Stimulated activated CD4-positive, alpha-beta T cell treated with anti-CD3 and anti-CD28 coated beads, Interleukin-4, amount 100 ng/mL, for 4 hours (primary cell): ENCODE measurements around the gene PFKFB3.
"Not testable (repeated sequence)": the region's sequence is repeated elsewhere in the genome, so short reads cannot be mapped to it uniquely, and the experiment has no call there.

Experiments used
- DNase-seq, 2 experiments: peaks; one replicate each; pipeline ENCODE4 v3.0.0-alpha.2; 2020

Gene PFKFB3

DNA sequence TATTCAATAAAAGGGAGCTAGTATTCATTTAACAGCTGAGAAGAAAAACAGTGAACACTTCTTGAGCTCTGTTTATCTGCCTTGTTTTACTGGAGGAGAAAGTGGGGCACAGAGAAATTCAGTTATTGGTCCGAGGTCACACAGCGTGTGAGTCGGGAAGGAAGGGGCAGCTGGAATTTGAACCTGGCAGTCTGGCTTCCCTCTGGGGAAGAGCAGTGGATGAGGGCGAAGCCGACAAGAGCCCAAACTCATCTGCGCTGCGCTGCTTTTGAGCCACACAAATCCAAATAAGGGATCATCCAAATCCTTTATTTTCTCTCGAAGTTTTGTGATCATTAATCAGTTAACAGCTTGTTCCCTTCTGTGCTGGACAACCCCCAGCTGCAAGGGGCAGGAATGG lies 23.7 kb upstream of the PFKFB3 start:
- DNase-seq: no peak

- no peak for DNase-seq
Observed at GRCh38 chr10:6180480-6181110, 22.1 kb upstream of the PFKFB3 start.

GRCh38 chr10:6181249-6181648 lies 21.5 kb upstream of the PFKFB3 start:
- no peak for DNase-seq

- DNase-seq: no peak
Observed at GRCh38 chr10:6182454-6183098, 20.2 kb upstream of the PFKFB3 start.

DNA sequence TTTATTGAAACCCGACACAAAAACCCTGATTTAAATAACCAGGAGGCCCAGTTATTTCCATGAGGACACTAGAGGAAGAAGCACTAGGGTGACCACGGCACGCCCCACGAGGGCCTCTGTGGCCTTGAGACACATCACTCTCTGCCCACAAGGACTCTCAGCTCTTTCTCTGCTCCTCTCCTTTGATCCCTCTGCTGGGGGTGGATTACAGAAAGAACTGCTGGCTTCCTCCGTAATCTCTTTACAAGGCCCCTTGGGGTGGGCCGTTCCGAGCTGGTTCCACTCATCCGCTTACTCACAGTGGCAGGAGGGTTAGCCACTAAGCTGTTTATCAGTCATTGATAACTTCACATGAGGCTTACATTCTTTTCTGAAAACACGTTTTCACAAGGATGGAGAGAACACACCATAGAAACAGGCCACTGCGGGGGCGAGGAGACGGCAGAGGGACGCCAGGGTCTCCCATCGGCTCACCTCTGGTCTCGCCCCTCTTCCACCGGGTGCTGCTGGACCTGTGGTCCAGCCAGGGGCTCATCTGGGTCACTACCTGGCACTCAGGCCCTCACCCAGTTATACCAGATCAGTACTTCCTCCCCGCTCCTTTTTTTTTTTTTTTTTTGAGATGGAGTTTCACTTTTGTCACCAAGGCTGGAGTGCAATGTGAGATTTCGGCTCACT lies 17.6 kb upstream of the PFKFB3 start:
- no peak for DNase-seq

DNA sequence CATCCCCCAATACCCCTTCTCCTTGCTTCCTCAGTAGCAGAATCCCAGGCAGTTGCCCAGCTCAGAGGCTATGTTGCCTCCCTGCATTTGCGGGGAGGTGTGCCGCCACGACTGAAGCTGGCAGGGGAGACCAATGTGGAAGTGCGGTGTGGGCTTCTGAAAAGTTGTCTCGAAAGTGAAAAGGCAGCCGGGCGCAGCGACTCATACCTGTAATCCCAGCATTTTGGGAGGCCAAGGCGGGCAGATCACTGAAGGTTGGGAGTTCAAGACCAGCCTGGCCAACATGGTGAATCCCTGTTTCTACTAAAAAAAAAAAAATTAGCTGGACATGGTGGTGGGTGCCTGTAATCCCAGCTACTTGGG lies 15.9 kb upstream of the PFKFB3 start:
- no peak for DNase-seq

- no peak for DNase-seq
Observed at GRCh38 chr10:6187278-6187677, 15.5 kb upstream of the PFKFB3 start.

- not testable (repeated sequence) for DNase-seq
Observed at GRCh38 chr10:6190033-6190432, 12.7 kb upstream of the PFKFB3 start.

- no peak for DNase-seq
Observed at GRCh38 chr10:6191147-6191546, 11.6 kb upstream of the PFKFB3 start.

DNA sequence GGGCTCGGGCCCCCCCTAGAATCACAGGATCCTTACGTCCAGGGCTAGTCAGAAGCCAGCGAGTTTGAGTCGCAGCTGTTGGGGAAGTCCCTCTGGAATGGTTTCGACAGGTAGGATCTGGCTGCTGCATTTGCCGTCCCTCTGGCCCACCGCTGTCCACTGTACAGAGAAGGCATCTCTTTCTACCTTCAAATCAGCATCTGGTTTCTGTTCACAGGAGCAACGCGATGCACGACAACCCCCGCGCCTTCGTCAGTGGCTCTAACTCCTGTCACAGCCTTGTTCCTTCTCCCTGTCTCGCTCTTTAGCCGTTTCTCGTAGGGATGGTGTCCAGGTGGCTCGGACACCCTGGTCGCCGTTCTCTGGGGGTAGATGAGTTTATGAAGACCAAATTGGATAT lies 11.2 kb upstream of the PFKFB3 start:
- DNase-seq: no peak

- DNase-seq: not testable (repeated sequence)
Observed at GRCh38 chr10:6193342-6193741, 9.4 kb upstream of the PFKFB3 start.

DNA sequence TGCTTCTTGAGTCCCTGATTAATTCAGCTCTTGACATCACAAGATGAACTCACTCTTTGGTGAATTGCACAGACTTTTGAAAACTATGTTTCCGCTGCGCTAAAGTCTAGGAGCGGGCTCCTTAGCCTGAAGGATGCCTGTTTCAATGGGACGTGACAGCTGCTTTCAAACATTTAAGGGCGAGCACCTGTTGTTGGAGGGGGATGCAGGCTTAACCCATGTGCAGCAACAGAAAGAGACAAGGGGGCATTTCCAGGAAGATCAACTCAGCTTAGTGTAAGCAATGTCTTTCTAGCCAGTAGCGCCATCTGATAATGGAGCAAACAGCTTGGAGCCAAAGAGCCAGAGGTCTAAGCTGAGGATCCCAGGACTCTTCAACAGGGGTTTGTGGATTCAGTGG lies 8.4 kb upstream of the PFKFB3 start:
- DNase-seq: no peak

GRCh38 chr10:6195376-6195775 lies 7.4 kb upstream of the PFKFB3 start:
- DNase-seq: no peak

DNA sequence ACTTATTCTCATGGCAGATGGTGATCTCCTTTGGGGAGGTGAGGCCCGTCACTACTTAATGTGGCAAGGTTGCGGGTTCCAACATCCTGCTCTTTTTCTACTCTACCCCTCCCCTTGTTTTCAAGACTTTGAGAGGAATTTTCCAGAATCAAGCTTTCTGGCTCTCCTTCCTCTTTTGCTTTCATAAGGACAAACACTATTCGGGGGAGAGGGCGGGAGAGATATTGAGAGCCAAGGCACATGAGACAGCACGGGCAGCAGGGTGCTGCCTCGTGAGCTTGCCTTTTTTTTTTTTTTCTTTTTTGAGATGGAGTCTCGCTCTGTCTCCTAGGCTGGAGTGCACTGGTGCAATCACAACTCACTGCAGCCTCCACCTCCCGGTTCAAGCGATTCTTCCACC lies 6.9 kb upstream of the PFKFB3 start:
- no peak for DNase-seq

DNA sequence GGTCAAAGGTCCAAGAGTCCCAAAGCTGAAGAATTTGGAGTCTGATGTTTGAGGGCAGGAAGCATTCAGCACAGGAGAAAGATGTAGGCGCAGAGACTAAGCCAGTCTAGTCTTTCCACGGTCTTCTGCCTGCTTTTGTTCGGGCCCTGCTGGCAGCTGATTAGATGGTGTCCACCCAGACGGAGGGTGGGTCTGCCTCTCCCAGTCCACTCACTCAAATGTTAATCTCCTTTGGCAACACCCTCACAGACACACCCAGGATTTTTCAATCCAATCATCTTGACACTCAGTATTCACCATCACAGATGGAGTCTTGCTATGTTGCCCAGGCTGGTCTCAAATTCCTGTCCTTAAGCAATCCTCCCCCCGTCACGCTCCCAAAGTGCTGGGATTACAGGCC lies 6.2 kb upstream of the PFKFB3 start:
- DNase-seq: not testable (repeated sequence)

GRCh38 chr10:6197321-6197720 lies 5.4 kb upstream of the PFKFB3 start:
- DNase-seq: no peak

DNA sequence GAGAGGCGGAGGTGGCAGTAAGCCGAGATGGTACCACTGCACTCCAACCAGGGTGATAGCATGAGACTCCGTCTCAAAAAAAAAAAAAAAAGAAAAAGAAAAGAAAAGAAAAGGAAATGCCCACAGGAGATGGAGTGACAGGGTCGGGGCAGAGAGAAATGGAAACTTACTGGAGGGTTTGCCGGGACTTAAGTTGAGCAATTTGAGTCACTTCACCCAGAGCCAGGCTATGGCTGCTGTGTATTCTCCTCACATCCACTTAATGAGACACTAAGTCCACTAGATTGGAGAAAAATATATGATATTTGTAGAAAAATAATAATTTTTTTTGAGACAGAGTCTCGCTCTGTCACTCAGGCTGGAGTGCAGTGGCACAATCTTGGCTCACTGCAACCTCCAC lies 4.6 kb upstream of the PFKFB3 start:
- DNase-seq: no peak

DNA sequence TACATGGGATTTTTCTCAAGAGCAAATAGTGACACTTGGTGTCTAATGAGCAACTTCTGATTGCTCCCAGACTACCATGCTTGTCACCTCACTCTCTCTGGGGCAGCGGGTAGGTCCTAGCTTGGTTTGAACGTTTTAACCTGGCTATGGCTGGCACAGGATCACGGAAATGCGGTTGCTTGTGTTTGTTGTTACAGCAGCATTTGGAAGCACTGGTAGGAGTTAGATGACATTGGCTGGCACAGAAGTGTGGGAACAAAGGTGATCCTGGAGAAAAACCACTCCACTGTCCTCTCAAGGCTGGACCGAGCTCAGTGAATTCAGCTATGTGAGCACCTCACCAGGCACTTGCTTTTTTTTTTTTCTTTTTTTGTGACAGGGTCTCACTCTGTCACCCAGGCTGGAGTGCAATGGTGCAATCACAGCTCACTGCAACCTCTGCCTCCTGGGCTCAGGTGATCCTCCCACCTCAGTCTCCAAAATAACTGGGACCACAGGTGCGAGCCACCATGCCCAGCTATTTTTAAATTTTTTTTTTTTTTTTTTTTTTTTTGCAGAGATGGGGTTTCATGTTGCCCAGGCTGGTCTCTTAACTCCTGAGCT lies 3.5 kb upstream of the PFKFB3 start:
- no peak for DNase-seq

DNA sequence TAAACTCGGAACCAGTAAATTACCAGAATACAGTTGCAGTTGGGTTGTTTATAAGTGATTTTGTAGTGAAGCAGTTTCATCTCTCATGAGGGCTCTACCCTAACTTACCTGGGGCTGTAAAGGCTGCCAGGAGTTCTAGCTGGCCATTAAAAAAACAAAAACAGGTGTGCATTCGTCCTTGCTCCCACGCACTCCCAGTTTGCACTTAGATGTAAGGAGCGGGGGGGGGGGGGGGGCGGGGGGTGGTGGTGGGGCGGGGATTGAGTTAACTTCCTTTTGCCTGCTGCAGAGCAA lies 2.3 kb upstream of the PFKFB3 start:
- no peak for DNase-seq

DNA sequence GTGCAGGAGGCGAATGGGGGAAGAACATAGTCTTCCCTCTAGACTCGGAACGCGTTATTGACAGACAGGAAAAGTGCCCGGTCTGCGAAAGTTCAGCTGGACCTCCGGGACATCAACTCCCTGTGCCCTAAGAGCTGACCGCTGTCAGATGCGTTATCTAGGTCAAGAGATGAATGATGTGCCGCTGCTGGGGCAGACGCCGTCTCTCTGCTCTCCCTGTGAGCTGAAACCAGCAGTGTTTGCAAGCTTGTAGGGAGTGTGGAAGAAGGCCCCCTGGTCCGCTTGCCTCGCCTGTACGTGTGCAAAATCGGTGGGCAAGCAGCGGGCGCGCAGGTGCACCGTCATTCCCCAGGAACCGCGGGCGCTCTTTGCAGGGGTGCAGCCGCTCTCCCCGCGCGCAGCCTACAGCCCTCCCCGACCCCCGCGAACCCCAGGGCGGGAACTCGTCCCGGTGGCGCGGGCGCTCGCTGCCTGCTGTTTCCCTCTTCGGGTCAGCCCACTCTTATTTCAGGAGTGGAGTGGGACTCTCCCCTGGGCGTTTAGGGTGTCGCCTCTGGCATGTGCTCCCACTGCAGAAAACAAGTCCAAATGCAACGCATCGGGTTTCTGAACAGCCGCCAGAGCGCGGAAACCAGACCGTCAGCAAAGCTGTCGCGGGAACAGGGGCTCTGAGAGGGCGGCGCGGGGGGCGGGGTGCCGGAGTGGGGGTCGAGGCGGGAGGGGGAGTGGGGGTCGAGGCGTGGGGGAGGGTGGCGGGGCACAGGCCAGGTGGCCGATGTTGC lies 1.8 kb upstream of the PFKFB3 start:
- peak in 1 of 2 experiments; percentile 15 for DNase-seq

DNA sequence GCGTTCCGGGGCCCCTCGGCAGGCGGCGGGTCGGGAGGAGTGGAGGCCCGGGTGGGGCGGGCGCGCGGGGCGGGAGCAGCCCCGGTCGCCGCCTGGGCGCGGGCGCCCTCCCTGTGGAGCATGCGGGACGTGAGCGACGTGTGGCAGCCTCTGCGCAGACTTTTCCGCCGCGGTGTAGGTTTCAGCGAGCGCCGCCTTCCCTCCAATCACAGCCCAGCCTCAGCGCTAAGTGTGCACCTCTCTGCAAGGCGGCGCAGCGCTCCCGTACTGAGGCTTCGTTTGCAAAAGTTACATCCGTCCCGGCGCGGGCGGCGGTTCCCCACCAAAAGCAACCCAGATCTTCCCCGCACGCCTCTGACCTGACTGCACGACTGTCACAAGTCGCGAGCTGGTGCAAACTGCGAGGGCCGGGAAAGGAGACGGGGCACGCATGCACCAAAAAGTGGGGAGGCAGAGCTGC lies 1.2 kb upstream of the PFKFB3 start:
- DNase-seq: peak; percentile 70 to 84

DNA sequence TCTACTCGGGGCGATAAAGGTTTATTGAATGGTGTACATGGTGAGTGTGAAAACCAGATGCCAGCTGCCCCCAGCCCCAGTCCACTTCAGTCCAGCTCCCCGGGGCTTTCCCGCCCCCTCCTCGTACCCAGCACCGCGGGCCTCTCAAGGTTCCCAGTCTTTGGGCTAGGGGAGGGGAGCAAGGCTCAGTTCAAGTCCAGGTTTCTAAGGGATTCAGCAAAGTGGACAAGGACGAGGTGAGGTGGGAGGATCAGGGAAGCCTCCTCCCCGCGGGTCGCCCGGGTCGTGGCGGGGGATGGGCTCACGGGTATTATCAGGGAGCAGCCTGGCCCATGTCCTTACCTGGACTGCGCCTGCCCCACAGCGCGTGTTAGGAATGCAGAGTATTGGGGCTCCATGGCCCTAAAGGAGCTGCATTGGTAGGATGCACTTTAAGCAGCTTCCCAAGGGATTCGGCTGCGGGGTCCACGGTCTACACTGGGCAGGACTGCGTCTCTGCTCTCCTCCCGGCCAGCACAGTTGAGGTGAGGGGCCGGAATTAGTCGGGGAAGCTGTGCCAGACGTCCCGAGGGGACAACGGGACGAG lies 541 bp upstream of the PFKFB3 start:
- DNase-seq: peak in 1 of 2 experiments; percentile 14
